ENCODE measurements around the gene QTRT2. TPM values are rescaled to one million over a fixed set of nuclear protein-coding genes. Genes with fewer than 3 reads are reported as not detected.

QTRT2 gene
- 2.0 and 5.2 TPM in 2 replicates for polyA plus RNA-seq

GRCh38 chr3:114056130-114057010 lies at the start of gene QTRT2, which contains the start of gene CCDC191:
Gene QTRT2 (plus strand): TSS chr3:114056737. CDS start chr3:114065258, 8,521 bp downstream.
Gene CCDC191 (minus strand): TSS chr3:114056526. CDS start chr3:114056466, 60 bp downstream.

Other genes with a start within 250 kb of the QTRT2 start
- gene GRAMD1C, start 217.9 kb upstream of the QTRT2 start, polyA plus RNA-seq = 2.7 and 20.1 TPM in 2 replicates
- 14.7 and 21.2 TPM in 2 replicates for gene ZDHHC23, start 108.7 kb upstream of the QTRT2 start, polyA plus RNA-seq
- 3.4 and 10.9 TPM in 2 replicates for gene CCDC191, start 211 bp upstream of the QTRT2 start, polyA plus RNA-seq
- not detected in 2 replicates for gene DRD3, start 122.3 kb downstream of the QTRT2 start, polyA plus RNA-seq
- 0.31 TPM in 1 of 2 replicates, not detected in the other for gene ZNF80, start 180.8 kb downstream of the QTRT2 start, polyA plus RNA-seq
- gene TIGIT, start 237.3 kb downstream of the QTRT2 start, polyA plus RNA-seq = not detected in 2 replicates

Data from Purkinje cell (primary cell).